ENCODE data around the gene RNU7-1. TPM values are rescaled to one million over a fixed set of nuclear protein-coding genes. Genes with fewer than 3 reads are reported as not detected.

The RNU7-1 gene
- total and polyA plus RNA-seq, 10 of the 15 experiments (the other 5 are each of a cell fraction or from before 2014, with no cell fraction given) = not detected

DNA sequence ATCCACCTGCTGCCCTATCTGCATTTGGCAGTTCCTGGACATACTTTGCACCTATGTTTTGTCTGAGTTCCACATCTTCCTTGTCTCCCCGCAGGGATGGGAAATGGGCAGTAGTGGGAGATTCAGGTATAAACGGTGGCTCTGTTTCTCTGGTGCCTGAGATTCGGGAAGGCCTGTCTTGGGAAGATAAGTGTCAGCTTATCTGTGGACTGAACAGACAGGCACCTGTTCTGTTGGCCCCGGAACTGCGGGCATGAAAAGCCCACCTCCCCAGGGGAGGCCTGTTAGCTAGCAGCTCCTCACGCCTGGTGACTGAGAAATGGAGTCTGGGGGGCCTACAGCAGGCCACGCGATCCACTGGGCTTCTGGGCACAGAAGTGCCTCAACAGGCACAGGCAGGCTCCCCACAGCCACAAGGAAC is 21.0 kb downstream of the RNU7-1 start:
- Histone ChIP-seq H3K27ac (ENCODE audit: control insufficient read depth, insufficient read depth) (peak overlapping the region; percentile 64), H3K4me2 (ENCODE audit: control insufficient read depth, insufficient read depth) (no peak overlapping the region; the same call in 1 of the 2 replicates), H3K9me3 (replicated peaks; ENCODE audit: control insufficient read depth, insufficient read depth, low read length) (no peaks in the 10 kb centered on the region), H3K4me3 (no peak overlapping the region), H3K79me2 (ENCODE audit: control insufficient read depth, insufficient read depth, low read length) (peaks cover 41% of the 10 kb centered on the region), H3K27me3 (replicated peaks in 1 of 2; ENCODE audit: control insufficient read depth in 2 of 2, insufficient read depth in 2 of 2, low read length in 1 of 2) (no peaks in the 10 kb centered on the region), H2AFZ (ENCODE audit: control insufficient read depth, low read depth, low read length) (no peak overlapping the region; the same call in 1 of the 2 replicates), H3K9ac (ENCODE audit: control insufficient read depth, insufficient read depth, low read length) (peak overlapping the region; percentile 39), H4K20me1 (ENCODE audit: control insufficient read depth, insufficient read depth) (no peaks in the 10 kb centered on the region), H3K36me3 (ENCODE audit: control insufficient read depth in 2 of 2, insufficient read depth in 2 of 2, low read length in 1 of 2) (peaks cover 35 to 36% of the 10 kb centered on the region in 2 experiments), H3K4me1 (ENCODE audit: control insufficient read depth, insufficient read depth, low read length) (peaks cover 43% of the 10 kb centered on the region)
- POLR2A ChIA-PET = interaction anchor here (0.6 to 13.5 kb wide), 6 partner anchors 9 to 974 kb away, joined by 3 to 524 read pairs (median 6); partner anchors contain the start of genes C12orf57, PTPN6 and RNU7-1
- TF ChIP-seq BMI1 (IDR thresholded peaks at IDR 0.05; ENCODE audit: borderline replicate concordance) (no peak), EED (IDR thresholded peaks at IDR 0.05; ENCODE audit: low read depth) (no peak), KLF5 (IDR thresholded peaks at IDR 0.05; ENCODE audit: partially characterized antibody) (peak; percentile 19)
- FAIRE-seq (no peak), DNase-seq (ENCODE audit: low read depth, low spot score) (no peak), ATAC-seq (no peak)
- SMC1A ChIA-PET (ENCODE audit: uncharacterized antibody, unreplicated experiment) = interaction anchor here (0.7 to 13.2 kb wide), 10 partner anchors 10 to 180 kb away, joined by 3 to 395 read pairs (median 3); partner anchors contain the start of genes C12orf57, C1RL, LPCAT3 and PTPN6
- CTCF ChIA-PET = interaction anchor here (0.7 to 13.2 kb wide), 20 partner anchors 10 to 149 kb away, joined by 3 to 645 read pairs (median 4); partner anchors contain the start of genes C12orf57, C1R, C1RL and LPCAT3
- intact Hi-C loops (cut with micrococcal nuclease; ENCODE audit: unreplicated experiment) (loop anchor here (1.0 to 5.0 kb wide), 2 partner anchors 20 to 148 kb away; partner anchors contain the start of gene C12orf57), in situ Hi-C loops (cut with MboI) (loop anchor here (5.0 to 25.0 kb wide), 2 partner anchors 148 to 1673 kb away; no protein-coding TSS in a partner anchor)
- RAD21 ChIA-PET (ENCODE audit: unreplicated experiment) = interaction anchor here (0.6 to 13.5 kb wide), 11 partner anchors 10 to 149 kb away, joined by 3 to 426 read pairs (median 5); partner anchors contain the start of genes C12orf57, C1RL, LPCAT3 and PTPN6
- BruUV-seq (replicated peaks) = no TSS peak
- 46% methylated on average over 8 of the region's 8 CpGs for WGBS (ENCODE audit: insufficient coverage, insufficient replicate concordance, low lambda C conversion rate, missing lambda C conversion rate)

DNA sequence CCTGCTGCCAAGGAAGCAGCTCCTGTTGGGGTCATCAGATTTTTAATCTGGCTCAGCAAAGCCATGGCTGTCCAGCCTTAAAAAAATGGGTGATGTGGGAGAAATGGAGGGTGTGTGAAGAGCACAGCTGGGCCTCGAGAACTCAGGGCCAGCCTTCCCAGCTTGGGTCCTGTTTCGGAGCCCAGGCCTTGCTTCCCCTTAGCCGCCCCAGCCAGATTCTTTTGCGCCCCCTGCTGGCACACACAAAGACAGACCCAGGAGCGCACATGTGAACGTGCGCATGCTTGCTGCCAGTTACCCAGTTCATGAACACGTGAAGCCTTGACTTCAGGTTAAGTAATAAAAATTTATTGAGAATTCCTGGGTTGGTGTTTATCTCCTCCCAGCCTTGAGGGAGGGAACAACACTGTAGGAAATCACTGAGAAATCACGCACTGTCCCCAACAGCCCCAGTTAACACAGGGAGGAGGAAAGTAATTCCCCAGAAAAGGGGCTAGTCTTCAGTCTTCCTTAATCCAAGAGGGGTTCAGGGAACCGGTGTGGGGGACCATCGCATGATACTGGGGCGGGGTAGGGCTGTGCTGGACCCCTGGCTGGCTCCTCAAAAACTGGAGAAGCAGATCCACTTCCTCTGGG is 21.5 kb downstream of the RNU7-1 start:
- in situ Hi-C loops (cut with MboI) (loop anchor here (25.0 kb wide), 1 partner anchor 1672 kb away; no protein-coding TSS in a partner anchor), intact Hi-C loops (cut with micrococcal nuclease; ENCODE audit: unreplicated experiment) (loop anchor here (1.0 kb wide), 1 partner anchor 21 kb away; the partner anchor contains the start of gene C12orf57)
- H3K4me2 ChIP-seq (ENCODE audit: control insufficient read depth, insufficient read depth) = no peak overlapping the region
- CTCF ChIA-PET = interaction anchor here (0.7 to 13.2 kb wide), 21 partner anchors 11 to 148 kb away, joined by 3 to 645 read pairs (median 5); partner anchors contain the start of genes C12orf57, C1R, C1RL and LPCAT3
- H4K20me1 ChIP-seq (ENCODE audit: control insufficient read depth, insufficient read depth) = no peaks in the 10 kb centered on the region
- no peak overlapping the region for H3K4me3 ChIP-seq
- RAD21 ChIA-PET (ENCODE audit: unreplicated experiment) = interaction anchor here (0.6 to 13.5 kb wide), 11 partner anchors 10 to 148 kb away, joined by 3 to 426 read pairs (median 5); partner anchors contain the start of genes C12orf57, C1RL, LPCAT3 and PTPN6
- H3K79me2 ChIP-seq (ENCODE audit: control insufficient read depth, insufficient read depth, low read length) = peaks cover 41% of the 10 kb centered on the region
- peaks cover 38% of the 10 kb centered on the region for H3K4me1 ChIP-seq (ENCODE audit: control insufficient read depth, insufficient read depth, low read length)
- no peaks in the 10 kb centered on the region for H3K27me3 ChIP-seq (replicated peaks in 1 of 2; ENCODE audit: control insufficient read depth in 2 of 2, insufficient read depth in 2 of 2, low read length in 1 of 2)
- BruUV-seq (replicated peaks) = no TSS peak
- DNase-seq (ENCODE audit: low read depth, low spot score) = no peak
- peak overlapping the region; percentile 39 for H3K9ac ChIP-seq (ENCODE audit: control insufficient read depth, insufficient read depth, low read length)
- WGBS (ENCODE audit: insufficient coverage, insufficient replicate concordance, low lambda C conversion rate, missing lambda C conversion rate) = 2% methylated on average over 12 of the region's 12 CpGs
- peak overlapping the region; percentile 64 for H3K27ac ChIP-seq (ENCODE audit: control insufficient read depth, insufficient read depth)
- no peaks in the 10 kb centered on the region for H3K9me3 ChIP-seq (replicated peaks; ENCODE audit: control insufficient read depth, insufficient read depth, low read length)
- POLR2A ChIA-PET = interaction anchor here (0.7 to 13.5 kb wide), 5 partner anchors 9 to 143 kb away, joined by 3 to 524 read pairs (median 6); partner anchors contain the start of genes C12orf57, PTPN6 and RNU7-1
- SMC1A ChIA-PET (ENCODE audit: uncharacterized antibody, unreplicated experiment) = interaction anchor here (0.7 to 13.2 kb wide), 10 partner anchors 11 to 180 kb away, joined by 3 to 395 read pairs (median 3); partner anchors contain the start of genes C12orf57, C1RL, LPCAT3 and PTPN6
- peak; percentile 66 for ATAC-seq
- peaks cover 33 to 35% of the 10 kb centered on the region in 2 experiments for H3K36me3 ChIP-seq (ENCODE audit: control insufficient read depth in 2 of 2, insufficient read depth in 2 of 2, low read length in 1 of 2)
- H2AFZ ChIP-seq (ENCODE audit: control insufficient read depth, low read depth, low read length) = no peak overlapping the region; the same call in 1 of the 2 replicates
- peak; percentile 93 for FAIRE-seq
- TF ChIP-seq RAD51 (IDR thresholded peaks at IDR 0.05) (peak; percentile 80), EGR1 (IDR thresholded peaks at IDR 0.05; ENCODE audit: borderline replicate concordance in 1 of 2, low read depth in 2 of 2, low read length in 2 of 2) (no peak), RUNX3 (IDR thresholded peaks at IDR 0.05; ENCODE audit: low read length) (no peak), TCF3 (IDR thresholded peaks at IDR 0.05; ENCODE audit: borderline replicate concordance, insufficient read depth, low read depth, low read length) (0 out of 2 replicates have a peak, but pooled peaks have one; percentile 25), EP300 (IDR thresholded peaks at IDR 0.05; ENCODE audit: borderline replicate concordance in 1 of 2, control insufficient read depth in 1 of 2, low read depth in 2 of 2, low read length in 2 of 2) (0 out of 4 replicates have a peak, but pooled peaks of 1 of the 2 experiments have one; percentile 11), BHLHE40 (IDR thresholded peaks at IDR 0.05; ENCODE audit: borderline replicate concordance in 1 of 2, low read depth in 2 of 2, low read length in 1 of 2) (peak; percentile 79 to 85; a peak in 3 of 4 replicates)
- TF ChIP-seq, protein P1, sequence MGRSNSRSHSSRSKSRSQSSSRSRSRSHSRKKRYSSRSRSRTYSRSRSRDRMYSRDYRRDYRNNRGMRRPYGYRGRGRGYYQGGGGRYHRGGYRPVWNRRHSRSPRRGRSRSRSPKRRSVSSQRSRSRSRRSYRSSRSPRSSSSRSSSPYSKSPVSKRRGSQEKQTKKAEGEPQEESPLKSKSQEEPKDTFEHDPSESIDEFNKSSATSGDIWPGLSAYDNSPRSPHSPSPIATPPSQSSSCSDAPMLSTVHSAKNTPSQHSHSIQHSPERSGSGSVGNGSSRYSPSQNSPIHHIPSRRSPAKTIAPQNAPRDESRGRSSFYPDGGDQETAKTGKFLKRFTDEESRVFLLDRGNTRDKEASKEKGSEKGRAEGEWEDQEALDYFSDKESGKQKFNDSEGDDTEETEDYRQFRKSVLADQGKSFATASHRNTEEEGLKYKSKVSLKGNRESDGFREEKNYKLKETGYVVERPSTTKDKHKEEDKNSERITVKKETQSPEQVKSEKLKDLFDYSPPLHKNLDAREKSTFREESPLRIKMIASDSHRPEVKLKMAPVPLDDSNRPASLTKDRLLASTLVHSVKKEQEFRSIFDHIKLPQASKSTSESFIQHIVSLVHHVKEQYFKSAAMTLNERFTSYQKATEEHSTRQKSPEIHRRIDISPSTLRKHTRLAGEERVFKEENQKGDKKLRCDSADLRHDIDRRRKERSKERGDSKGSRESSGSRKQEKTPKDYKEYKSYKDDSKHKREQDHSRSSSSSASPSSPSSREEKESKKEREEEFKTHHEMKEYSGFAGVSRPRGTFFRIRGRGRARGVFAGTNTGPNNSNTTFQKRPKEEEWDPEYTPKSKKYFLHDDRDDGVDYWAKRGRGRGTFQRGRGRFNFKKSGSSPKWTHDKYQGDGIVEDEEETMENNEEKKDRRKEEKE (IDR thresholded peaks at IDR 0.05) = no peak

Measured in GM12878 (cell line).